GM21717 (cell line): ENCODE results near the gene ABCC12.
"Not testable (repeated sequence)": the region's sequence is repeated elsewhere in the genome, so short reads cannot be mapped to it uniquely, and the experiment has no call there.

Experiments
- ATAC-seq: cut with Tn5 transposase; IDR thresholded peaks from one replicate; pipeline ENCODE4 v1.9.1; 2021; ENCODE audit warnings: mild to moderate bottlenecking, moderate library complexity; ENCODE audit not compliant: unreplicated experiment

The ABCC12 gene

GRCh38 chr16:48166617-48167016 is 10.8 kb upstream of the ABCC12 start:
- ATAC-seq = not testable (repeated sequence)

GRCh38 chr16:48165961-48166578 is 10.3 kb upstream of the ABCC12 start:
- no peak for ATAC-seq

GRCh38 chr16:48164907-48165715 is 9.3 kb upstream of the ABCC12 start:
- ATAC-seq = peak; percentile 78

- ATAC-seq = no peak
These were observed 7.1 kb upstream of the ABCC12 start for GRCh38 chr16:48162839-48163410.

GRCh38 chr16:48161906-48162305 is 6.1 kb upstream of the ABCC12 start:
- no peak for ATAC-seq

GRCh38 chr16:48160575-48160974 is 4.8 kb upstream of the ABCC12 start:
- no peak for ATAC-seq

- peak; percentile 78 for ATAC-seq
These were observed 2.5 kb upstream of the ABCC12 start for GRCh38 chr16:48158296-48158695.

- ATAC-seq = no peak
These were observed 2.0 kb upstream of the ABCC12 start for GRCh38 chr16:48157794-48158193.

- no peak for ATAC-seq
These were observed 1.5 kb upstream of the ABCC12 start for GRCh38 chr16:48157302-48157701.

- no peak for ATAC-seq
These were observed 1.0 kb upstream of the ABCC12 start for GRCh38 chr16:48156790-48157209.

GRCh38 chr16:48153774-48154173 is 2.0 kb downstream of the ABCC12 start:
- no peak for ATAC-seq

GRCh38 chr16:48152226-48152625 is 3.6 kb downstream of the ABCC12 start:
- ATAC-seq = no peak

GRCh38 chr16:48150707-48151106 is 5.1 kb downstream of the ABCC12 start:
- ATAC-seq = no peak

- ATAC-seq = no peak
These were observed 9.1 kb downstream of the ABCC12 start for GRCh38 chr16:48146710-48147109.

GRCh38 chr16:48146131-48146530 is 9.7 kb downstream of the ABCC12 start:
- no peak for ATAC-seq

GRCh38 chr16:48143812-48144368 is 11.9 kb downstream of the ABCC12 start:
- ATAC-seq = no peak

GRCh38 chr16:48140821-48141220 is 15.0 kb downstream of the ABCC12 start:
- ATAC-seq = no peak

- ATAC-seq = no peak
These were observed 16.3 kb downstream of the ABCC12 start for GRCh38 chr16:48139517-48139916.

- no peak for ATAC-seq
These were observed 17.2 kb downstream of the ABCC12 start for GRCh38 chr16:48138543-48138942.

- ATAC-seq = no peak
These were observed 18.0 kb downstream of the ABCC12 start for GRCh38 chr16:48137822-48138221.

- ATAC-seq = no peak
These were observed 19.0 kb downstream of the ABCC12 start for GRCh38 chr16:48136547-48137360.
